HepG2 (cell line): ENCODE measurements around the gene CLIC4. TPM values are rescaled to one million over a fixed set of nuclear protein-coding genes. Genes with fewer than 3 reads are reported as not detected.
A peak's percentile ranks its signal among the peaks of the same experiment; 100 is the strongest.

ENCODE experiments used
- ARNTL ChIP-seq: sonication (generic); formaldehyde crosslinking; IDR thresholded peaks from 2 replicates; pipeline ENCODE4 v1.4.0; 2020; ENCODE audit warnings: mild to moderate bottlenecking, missing genetic modification reagents
- ATF7 ChIP-seq, 2 experiments: fragments of 450-650 bp in 1 of 2; sonication (generic) in 1 of 2; formaldehyde crosslinking in 1 of 2; IDR thresholded peaks; 2 replicates each; pipeline versions ENCODE4 v1.4.0 to v1.6.1; 2016 to 2020; ENCODE audit warnings: antibody characterized with exemption in 1 of 2, mild to moderate bottlenecking in 1 of 2, missing genetic modification reagents in 1 of 2
- BATF2 ChIP-seq: sonication (generic); formaldehyde crosslinking; IDR thresholded peaks from 2 replicates; pipeline ENCODE4 v1.8.0; 2022; ENCODE audit warnings: mild to moderate bottlenecking, missing genetic modification reagents, moderate library complexity
- JDP2 ChIP-seq: sonication (generic); formaldehyde crosslinking; IDR thresholded peaks from 2 replicates; pipeline ENCODE4 v1.8.1; 2022; ENCODE audit warnings: missing genetic modification reagents, borderline replicate concordance
- NR2F1 ChIP-seq, 2 experiments: fragments of 450-650 bp in 1 of 2; formaldehyde crosslinking in 1 of 2; IDR thresholded peaks; 2 replicates each; pipeline versions ENCODE4 v1.5.0 to v1.6.1; 2016 to 2020; ENCODE audit warnings: mild to moderate bottlenecking in 1 of 2, missing compliant biosample characterization in 1 of 2, missing genetic modification reagents in 1 of 2, moderate library complexity in 1 of 2
- SALL1 ChIP-seq: sonication (generic); formaldehyde crosslinking; IDR thresholded peaks from 2 replicates; pipeline ENCODE4 v1.8.0; 2022; ENCODE audit warnings: mild to moderate bottlenecking, missing genetic modification reagents
- SYNCRIP ChIP-seq: fragments of 200-400 bp; formaldehyde crosslinking; IDR thresholded peaks from 2 replicates; pipeline ENCODE4 v1.6.1; 2018; ENCODE audit warnings: mild to moderate bottlenecking, low read depth, low read length; ENCODE audit not compliant: insufficient read depth
- TERF1 ChIP-seq: sonication (generic); formaldehyde crosslinking; IDR thresholded peaks from 2 replicates; pipeline ENCODE4 v1.8.0; 2022; ENCODE audit warnings: mild to moderate bottlenecking, missing genetic modification reagents, moderate library complexity
- ZBTB49 ChIP-seq: sonication (generic); formaldehyde crosslinking; IDR thresholded peaks from 2 replicates; pipeline ENCODE4 v1.4.0; 2020; ENCODE audit warnings: missing genetic modification reagents, borderline replicate concordance
- ZIK1 ChIP-seq: sonication (generic); formaldehyde crosslinking; IDR thresholded peaks from 2 replicates; pipeline ENCODE4 v1.5.0; 2020; ENCODE audit warnings: mild to moderate bottlenecking, low read depth, missing genetic modification reagents, borderline replicate concordance
- ZNF160 ChIP-seq: sonication (generic); formaldehyde crosslinking; IDR thresholded peaks from 2 replicates; pipeline ENCODE4 v1.8.0; 2022; ENCODE audit warnings: mild to moderate bottlenecking, inconsistent platforms, missing genetic modification reagents
- ZNF20 ChIP-seq: sonication (generic); formaldehyde crosslinking; IDR thresholded peaks from 2 replicates; pipeline ENCODE4 v1.4.0; 2020; ENCODE audit warnings: mild to moderate bottlenecking, moderate library complexity, missing genetic modification reagents
- ZNF543 ChIP-seq: sonication (generic); formaldehyde crosslinking; IDR thresholded peaks from 2 replicates; pipeline ENCODE4 v1.4.0; 2020; ENCODE audit warnings: mild to moderate bottlenecking, missing genetic modification reagents
- ZNF614 ChIP-seq: IDR thresholded peaks from 2 replicates; pipeline ENCODE4 v1.6.1; 2018; ENCODE audit warnings: missing biosample characterization, missing genetic modification reagents, inconsistent platforms, borderline replicate concordance
- ZNF879 ChIP-seq: sonication (generic); formaldehyde crosslinking; IDR thresholded peaks from 2 replicates; pipeline ENCODE4 v1.8.1; 2023; ENCODE audit warnings: missing genetic modification reagents
- ZSCAN20 ChIP-seq: sonication (generic); formaldehyde crosslinking; IDR thresholded peaks from 2 replicates; pipeline ENCODE4 v1.4.0; 2020; ENCODE audit warnings: missing genetic modification reagents, mild to moderate bottlenecking, borderline replicate concordance
- polyA plus RNA-seq, 8 experiments: library from polyadenylated mRNA; depleted of rRNA in 3 of 8; stranded (reverse) in 7 of 8; unstranded in 1 of 8; fragments of >200 nt; fragmentation: Illumina TruSeq in 4 of 8; extraction: Trizol in 4 of 8; gene quantifications; 2 replicates each; pipeline versions ENCODE4 v1.2.1 to v1.2.3, GENCODE V29; 2011 to 2016; ENCODE audit warnings: low read depth in 4 of 8, missing spikeins in 1 of 8, mixed read lengths in 1 of 8; ENCODE audit not compliant: insufficient read depth in 1 of 8
- total RNA-seq, 5 experiments: library from RNA; depleted of rRNA; stranded (reverse); fragments of >200 nt; fragmentation: Illumina TruSeq; extraction: Trizol; gene quantifications; 2 replicates each; pipeline ENCODE4 v1.2.3, GENCODE V29; 2016; ENCODE audit warnings: low read depth in 1 of 5
- TF ChIP-seq, protein P1 (sequence below): sonication (generic); formaldehyde crosslinking; IDR thresholded peaks from 2 replicates; pipeline ENCODE4 v1.4.0; 2020; ENCODE audit warnings: missing genetic modification reagents, mild to moderate bottlenecking, borderline replicate concordance
- TF ChIP-seq, protein P2 (sequence below): sonication (generic); formaldehyde crosslinking; IDR thresholded peaks from 2 replicates; pipeline ENCODE4 v1.4.0; 2020; ENCODE audit warnings: missing genetic modification reagents, mild to moderate bottlenecking, borderline replicate concordance

Gene CLIC4
- total and polyA plus RNA-seq, 2 of the 13 experiments (the other 11 are each of a cell fraction or from before 2014, with no cell fraction given) = 23.3 to 77.4 TPM

GRCh38 chr1:24720152-24720551 is 25.1 kb upstream of the CLIC4 start (continued):
- TF ChIP-seq TERF1 (no peak), JDP2 (no peak), ZNF614 (CRISPR knock-in tag) (no peak), BATF2 (no peak), ZBTB49 (no peak), ARNTL (CRISPR knock-in tag) (no peak), ZIK1 (CRISPR knock-in tag) (no peak), ZSCAN20 (no peak), ATF7 (IDR thresholded peaks at IDR 0.05) (no peak), ATF7 (CRISPR knock-in tag; IDR thresholded peaks at IDR 0.05) (no peak), ZNF543 (no peak), ZNF20 (no peak), NR2F1 (CRISPR knock-in tag; IDR thresholded peaks at IDR 0.05) (no peak), ZNF160 (CRISPR knock-in tag) (no peak), SYNCRIP (no peak), ZNF879 (CRISPR knock-in tag) (no peak), SALL1 (no peak)
- TF ChIP-seq, protein P1, sequence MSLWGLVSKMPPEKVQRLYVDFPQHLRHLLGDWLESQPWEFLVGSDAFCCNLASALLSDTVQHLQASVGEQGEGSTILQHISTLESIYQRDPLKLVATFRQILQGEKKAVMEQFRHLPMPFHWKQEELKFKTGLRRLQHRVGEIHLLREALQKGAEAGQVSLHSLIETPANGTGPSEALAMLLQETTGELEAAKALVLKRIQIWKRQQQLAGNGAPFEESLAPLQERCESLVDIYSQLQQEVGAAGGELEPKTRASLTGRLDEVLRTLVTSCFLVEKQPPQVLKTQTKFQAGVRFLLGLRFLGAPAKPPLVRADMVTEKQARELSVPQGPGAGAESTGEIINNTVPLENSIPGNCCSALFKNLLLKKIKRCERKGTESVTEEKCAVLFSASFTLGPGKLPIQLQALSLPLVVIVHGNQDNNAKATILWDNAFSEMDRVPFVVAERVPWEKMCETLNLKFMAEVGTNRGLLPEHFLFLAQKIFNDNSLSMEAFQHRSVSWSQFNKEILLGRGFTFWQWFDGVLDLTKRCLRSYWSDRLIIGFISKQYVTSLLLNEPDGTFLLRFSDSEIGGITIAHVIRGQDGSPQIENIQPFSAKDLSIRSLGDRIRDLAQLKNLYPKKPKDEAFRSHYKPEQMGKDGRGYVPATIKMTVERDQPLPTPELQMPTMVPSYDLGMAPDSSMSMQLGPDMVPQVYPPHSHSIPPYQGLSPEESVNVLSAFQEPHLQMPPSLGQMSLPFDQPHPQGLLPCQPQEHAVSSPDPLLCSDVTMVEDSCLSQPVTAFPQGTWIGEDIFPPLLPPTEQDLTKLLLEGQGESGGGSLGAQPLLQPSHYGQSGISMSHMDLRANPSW (CRISPR knock-in tag) = no peak
- TF ChIP-seq, protein P2, sequence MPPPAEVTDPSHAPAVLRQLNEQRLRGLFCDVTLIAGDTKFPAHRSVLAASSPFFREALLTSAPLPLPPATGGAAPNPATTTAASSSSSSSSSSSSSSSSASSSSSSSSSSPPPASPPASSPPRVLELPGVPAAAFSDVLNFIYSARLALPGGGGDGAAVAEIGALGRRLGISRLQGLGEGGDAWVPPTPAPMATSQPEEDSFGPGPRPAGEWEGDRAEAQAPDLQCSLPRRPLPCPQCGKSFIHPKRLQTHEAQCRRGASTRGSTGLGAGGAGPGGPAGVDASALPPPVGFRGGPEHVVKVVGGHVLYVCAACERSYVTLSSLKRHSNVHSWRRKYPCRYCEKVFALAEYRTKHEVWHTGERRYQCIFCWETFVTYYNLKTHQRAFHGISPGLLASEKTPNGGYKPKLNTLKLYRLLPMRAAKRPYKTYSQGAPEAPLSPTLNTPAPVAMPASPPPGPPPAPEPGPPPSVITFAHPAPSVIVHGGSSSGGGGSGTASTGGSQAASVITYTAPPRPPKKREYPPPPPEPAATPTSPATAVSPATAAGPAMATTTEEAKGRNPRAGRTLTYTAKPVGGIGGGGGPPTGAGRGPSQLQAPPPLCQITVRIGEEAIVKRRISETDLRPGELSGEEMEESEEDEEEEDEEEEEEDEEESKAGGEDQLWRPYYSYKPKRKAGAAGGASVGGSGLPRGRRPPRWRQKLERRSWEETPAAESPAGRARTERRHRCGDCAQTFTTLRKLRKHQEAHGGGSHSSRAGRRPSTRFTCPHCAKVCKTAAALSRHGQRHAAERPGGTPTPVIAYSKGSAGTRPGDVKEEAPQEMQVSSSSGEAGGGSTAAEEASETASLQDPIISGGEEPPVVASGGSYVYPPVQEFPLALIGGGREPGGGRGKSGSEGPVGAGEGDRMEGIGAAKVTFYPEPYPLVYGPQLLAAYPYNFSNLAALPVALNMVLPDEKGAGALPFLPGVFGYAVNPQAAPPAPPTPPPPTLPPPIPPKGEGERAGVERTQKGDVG = 0 out of 2 replicates have a peak, but pooled peaks have one; percentile 36
